SK-N-SH (cell line): ENCODE measurements around the gene SLC22A23. TPM values are rescaled to one million over a fixed set of nuclear protein-coding genes. Genes with fewer than 3 reads are reported as not detected.

Experiments
- CTCF ChIA-PET: fragments of 300-600, 350-600 bp; formaldehyde crosslinking; extraction: SDS; loops from one replicate; lab custom pipeline; 2021; lab: Yijun Ruan, JAX
- POLR2A ChIA-PET: fragments of 350-600 bp; sonication (Branson Sonifier 250); formaldehyde crosslinking; extraction: SDS; loops from one replicate; lab custom pipeline; 2020; ENCODE audit warnings: antibody characterized with exemption, inconsistent platforms; lab: Yijun Ruan, JAX
- DNase-seq: peaks from one replicate; pipeline ENCODE4 v3.0.0; 2012
- H2AFZ ChIP-seq: fragments of 200-600 bp; sonication (generic); 2 replicates; pipeline ENCODE4 v1.8.1; 2016; ENCODE audit warnings: antibody characterized with exemption, mild to moderate bottlenecking, low read depth
- H3F3A ChIP-seq: fragments of 200-600 bp; sonication (generic); replicated peaks from 2 replicates; pipeline ENCODE3; 2016; ENCODE audit warnings: antibody characterized with exemption, mild to moderate bottlenecking; ENCODE audit not compliant: insufficient read depth
- H3K27ac ChIP-seq, 2 experiments: fragments of 200-500 bp in 1 of 2; fragments of 200-600 bp in 1 of 2; sonication (Bioruptor generic) in 1 of 2; sonication (generic), shearing (Covaris generic) in 1 of 2; 2 replicates each; pipeline versions ENCODE4 v1.5.1 to v1.6.1; 2014 to 2016; ENCODE audit warnings: low read depth in 2 of 2, inconsistent platforms in 1 of 2, low read length in 1 of 2, mild to moderate bottlenecking in 1 of 2, mixed read lengths in 1 of 2
- H3K27me3 ChIP-seq: fragments of 200-600 bp; sonication (generic), shearing (Covaris generic); 2 replicates; pipeline ENCODE4 v1.6.1; 2016; ENCODE audit warnings: mixed run types; ENCODE audit not compliant: insufficient read depth
- H3K36me3 ChIP-seq, 2 experiments: fragments of 200-500 bp in 1 of 2; fragments of 200-600 bp in 1 of 2; sonication (Bioruptor generic) in 1 of 2; sonication (generic) in 1 of 2; replicated peaks in 1 of 2; 2 replicates each; pipeline versions ENCODE3 to v1.5.1; 2014 to 2016; ENCODE audit warnings: low read length in 1 of 2, mild to moderate bottlenecking in 1 of 2; ENCODE audit not compliant: insufficient read depth in 2 of 2, control insufficient read depth in 1 of 2
- H3K4me1 ChIP-seq, 2 experiments: fragments of 200-500 bp in 1 of 2; fragments of 200-600 bp in 1 of 2; sonication (Bioruptor generic) in 1 of 2; sonication (generic), shearing (Covaris generic) in 1 of 2; 2 replicates each; pipeline versions ENCODE4 v1.5.1 to v1.6.1; 2014 to 2016; ENCODE audit warnings: low read depth in 1 of 2, low read length in 1 of 2, mixed run types in 1 of 2; ENCODE audit not compliant: insufficient read depth in 2 of 2, control insufficient read depth in 1 of 2
- H3K4me2 ChIP-seq: fragments of 200-600 bp; sonication (generic), shearing (Covaris generic); 2 replicates; pipeline ENCODE4 v1.6.1; 2017; ENCODE audit warnings: mixed run types
- H3K4me3 ChIP-seq, 2 experiments: fragments of 200-500 bp in 1 of 2; fragments of 200-600 bp in 1 of 2; sonication (Bioruptor generic) in 1 of 2; sonication (generic), shearing (Covaris generic) in 1 of 2; 2 replicates each; pipeline versions ENCODE4 v1.5.1 to v1.8.1; 2014 to 2016; ENCODE audit warnings: low read depth in 2 of 2, inconsistent platforms in 1 of 2, low read length in 1 of 2, mild to moderate bottlenecking in 1 of 2, mixed read lengths in 1 of 2, moderate library complexity in 1 of 2
- H3K79me2 ChIP-seq: fragments of 200-600 bp; sonication (generic); 2 replicates; pipeline ENCODE4 v1.8.1; 2017; ENCODE audit warnings: mild to moderate bottlenecking; ENCODE audit not compliant: insufficient read depth
- H3K9ac ChIP-seq: fragments of 200-600 bp; sonication (generic); 2 replicates; pipeline ENCODE4 v1.6.1; 2017; ENCODE audit warnings: mixed run types
- H3K9me2 ChIP-seq: fragments of 200-600 bp; sonication (generic); 2 replicates; pipeline ENCODE4 v1.6.1; 2017; ENCODE audit warnings: mixed run types
- H3K9me3 ChIP-seq: fragments of 200-600 bp; sonication (generic); 2 replicates; pipeline ENCODE4 v1.6.1; 2017; ENCODE audit warnings: mixed run types, mild to moderate bottlenecking, moderate library complexity
- H4K20me1 ChIP-seq: fragments of 200-600 bp; sonication (generic); 2 replicates; pipeline ENCODE4 v1.6.1; 2017; ENCODE audit warnings: mild to moderate bottlenecking, mixed run types; ENCODE audit not compliant: insufficient read depth
- ELF1 ChIP-seq: IDR thresholded peaks from 2 replicates; pipeline ENCODE4 v1.4.0; 2012
- EP300 ChIP-seq, 2 experiments: IDR thresholded peaks; 2 replicates each; pipeline versions ENCODE4 v1.4.0 to v1.6.1; 2012; ENCODE audit warnings: borderline replicate concordance in 1 of 2, low read depth in 1 of 2, low read length in 1 of 2
- EZH2phosphoT487 ChIP-seq: fragments of 200-600 bp; sonication (generic); IDR thresholded peaks from 2 replicates; pipeline ENCODE4 v1.6.1; 2017; ENCODE audit warnings: low read depth, mixed run types, mild to moderate bottlenecking, antibody characterized with exemption, moderate library complexity, borderline replicate concordance
- GABPA ChIP-seq: IDR thresholded peaks from 2 replicates; pipeline ENCODE4 v1.4.0; 2012; ENCODE audit warnings: low read depth, mild to moderate bottlenecking
- JUND ChIP-seq: IDR thresholded peaks from 2 replicates; pipeline ENCODE4 v1.4.0; 2012
- MXI1 ChIP-seq: IDR thresholded peaks from 2 replicates; pipeline ENCODE4 v1.6.1; 2012; ENCODE audit warnings: mild to moderate bottlenecking, low read depth, low read length, improper control_type of control experiment
- POLR2AphosphoS5 ChIP-seq: IDR thresholded peaks from 2 replicates; pipeline ENCODE4 v1.6.1; 2012; ENCODE audit warnings: low read depth, low read length
- RXRA ChIP-seq: IDR thresholded peaks from 2 replicates; pipeline ENCODE4 v1.4.0; 2012; ENCODE audit warnings: low read depth, mild to moderate bottlenecking, borderline replicate concordance
- SMC3 ChIP-seq: IDR thresholded peaks from 2 replicates; pipeline ENCODE4 v1.6.1; 2012; ENCODE audit warnings: low read depth, low read length, improper control_type of control experiment
- TEAD4 ChIP-seq: IDR thresholded peaks from 2 replicates; pipeline ENCODE4 v1.4.0; 2012; ENCODE audit warnings: mild to moderate bottlenecking, borderline replicate concordance; ENCODE audit not compliant: insufficient read depth
- YY1 ChIP-seq: IDR thresholded peaks from 2 replicates; pipeline ENCODE4 v1.4.0; 2012; ENCODE audit warnings: low read depth, mild to moderate bottlenecking
- WGBS: methylation state at CpG from one replicate; pipeline ENCODE4 v1.1.6; 2017; ENCODE audit warnings: low lambda C conversion rate; 5-methylcytosine and 5-hydroxymethylcytosine counted together
- polyA plus RNA-seq, 3 experiments: library from polyadenylated mRNA; depleted of rRNA; stranded (reverse); fragments of >200 nt; gene quantifications; 2 replicates each; pipeline ENCODE4 v1.2.3, GENCODE V29; 2012
- TF ChIP-seq, protein P1 (sequence below): IDR thresholded peaks from 2 replicates; pipeline ENCODE4 v1.4.0; 2012; ENCODE audit warnings: low read depth, borderline replicate concordance
- TF ChIP-seq, protein P2 (sequence below): fragments of 150-350 bp; IDR thresholded peaks from 2 replicates; pipeline ENCODE4 v1.6.1; 2017; ENCODE audit warnings: antibody characterized with exemption, low read length, low read depth, borderline replicate concordance
- TF ChIP-seq, protein P3 (sequence below): IDR thresholded peaks from 2 replicates; pipeline ENCODE4 v1.4.0; 2012; ENCODE audit warnings: low read depth
- TF ChIP-seq, protein P4 (sequence below): fragments of 150-350 bp; IDR thresholded peaks from 2 replicates; pipeline ENCODE4 v1.6.1; 2016; ENCODE audit warnings: mild to moderate bottlenecking, low read depth, low read length

Gene SLC22A23
- polyA plus RNA-seq, 1 of the 3 experiments (the other 2 are of a cell fraction): not detected

DNA sequence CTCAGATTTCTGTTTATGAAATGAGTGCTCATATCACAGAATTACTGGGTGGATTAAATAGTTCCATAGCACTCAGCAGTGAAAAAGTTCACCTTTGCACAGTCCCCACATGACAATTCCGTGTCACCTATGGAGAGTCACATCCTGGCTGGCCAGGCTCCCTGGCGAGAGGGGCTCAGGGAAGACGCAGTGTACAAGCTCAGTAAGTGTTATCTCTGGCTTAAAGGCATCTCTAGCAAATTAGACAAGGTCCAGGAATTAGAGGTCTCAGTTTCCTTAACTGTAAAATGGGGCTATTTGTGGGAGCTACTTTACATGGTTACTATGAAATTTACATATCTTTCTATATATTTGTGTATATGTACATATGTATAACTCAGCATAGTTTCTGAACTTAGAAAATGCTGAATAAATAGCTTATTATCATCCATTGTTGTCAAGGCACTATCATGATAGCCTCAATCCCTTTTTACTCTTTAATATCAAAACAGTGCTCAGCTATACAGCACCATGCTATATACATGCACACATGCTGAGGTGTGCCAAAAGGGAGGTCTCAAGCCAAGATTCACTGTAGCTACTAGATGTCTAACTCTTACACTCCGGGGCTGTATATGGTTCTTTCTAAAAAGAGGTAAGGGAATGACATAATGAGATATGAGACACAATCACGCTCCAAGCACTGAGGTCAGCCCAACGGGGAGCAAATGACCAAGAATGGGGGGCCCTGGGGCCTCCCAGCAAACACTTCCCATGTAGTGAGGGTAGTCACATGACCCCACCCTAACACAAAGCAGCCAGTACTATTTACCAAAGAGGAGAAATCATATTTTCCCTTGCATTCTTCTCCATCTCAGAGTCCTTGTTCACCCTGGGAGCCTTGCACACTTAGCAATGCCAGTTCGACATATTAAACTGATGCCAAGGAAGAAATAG lies 59.4 kb downstream of the SLC22A23 start:
- TF ChIP-seq GABPA (no peak), POLR2AphosphoS5 (no peak), MXI1 (no peak)
- no peak overlapping the region for H3K9ac ChIP-seq
- H3K27ac ChIP-seq: no peak overlapping the region
- H3K9me3 ChIP-seq: no peaks in the 10 kb centered on the region
- H4K20me1 ChIP-seq: no peaks in the 10 kb centered on the region
- H3K4me1 ChIP-seq: no peaks in the 10 kb centered on the region
- H3K4me2 ChIP-seq: no peak overlapping the region
- POLR2A ChIA-PET: no interaction called here
- peaks cover 57% of the 10 kb centered on the region for H3K27me3 ChIP-seq
- H3K4me3 ChIP-seq: no peak overlapping the region
- H3K9me2 ChIP-seq: no peaks in the 10 kb centered on the region
- DNase-seq: no peak
- WGBS: 34% methylated on average over 7 of the region's 7 CpGs
- H3K79me2 ChIP-seq: no peaks in the 10 kb centered on the region
- H3K36me3 ChIP-seq: no peaks in the 10 kb centered on the region
- CTCF ChIA-PET: no interaction called here
- H3F3A ChIP-seq: no peaks in the 10 kb centered on the region
- H2AFZ ChIP-seq: no peak overlapping the region

DNA sequence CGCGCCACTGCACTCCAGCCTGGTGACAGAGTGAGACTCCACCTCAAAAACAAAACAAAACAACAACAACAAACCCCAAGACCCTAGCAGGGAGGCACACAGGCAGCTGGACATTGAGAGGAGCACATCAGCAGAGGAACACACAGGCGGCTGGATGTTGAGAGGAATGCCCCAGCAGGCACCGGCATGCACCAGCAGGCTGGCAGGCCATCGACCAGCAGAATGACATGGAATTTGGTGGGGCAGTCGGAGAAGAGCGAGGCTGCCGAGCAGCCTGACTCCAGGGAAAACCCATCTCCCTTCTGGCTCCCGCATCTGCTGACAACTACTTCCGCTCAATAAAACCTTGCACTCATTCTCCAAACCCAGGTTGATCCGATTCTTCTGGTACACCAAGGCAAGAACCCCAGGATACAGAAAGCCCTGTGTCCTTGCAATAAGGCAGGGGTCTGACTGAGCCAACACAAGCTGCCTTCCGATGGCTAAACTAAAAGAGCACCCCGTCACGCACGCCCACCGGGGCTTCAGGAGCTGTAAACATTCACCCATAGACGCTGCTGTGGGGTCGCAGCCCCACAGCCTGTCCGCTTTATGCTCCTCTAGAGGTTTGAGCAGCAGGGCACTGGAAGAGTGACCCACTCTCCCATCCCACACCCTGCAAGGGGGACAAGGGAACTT lies 60.2 kb downstream of the SLC22A23 start:
- H3K79me2 ChIP-seq: no peaks in the 10 kb centered on the region
- no peak overlapping the region for H3K9ac ChIP-seq
- no peaks in the 10 kb centered on the region for H3K9me3 ChIP-seq
- H3K4me1 ChIP-seq: no peaks in the 10 kb centered on the region
- no peaks in the 10 kb centered on the region for H3F3A ChIP-seq
- H3K4me2 ChIP-seq: no peak overlapping the region
- no peaks in the 10 kb centered on the region for H3K9me2 ChIP-seq
- H3K4me3 ChIP-seq: no peak overlapping the region
- TF ChIP-seq, protein P1, sequence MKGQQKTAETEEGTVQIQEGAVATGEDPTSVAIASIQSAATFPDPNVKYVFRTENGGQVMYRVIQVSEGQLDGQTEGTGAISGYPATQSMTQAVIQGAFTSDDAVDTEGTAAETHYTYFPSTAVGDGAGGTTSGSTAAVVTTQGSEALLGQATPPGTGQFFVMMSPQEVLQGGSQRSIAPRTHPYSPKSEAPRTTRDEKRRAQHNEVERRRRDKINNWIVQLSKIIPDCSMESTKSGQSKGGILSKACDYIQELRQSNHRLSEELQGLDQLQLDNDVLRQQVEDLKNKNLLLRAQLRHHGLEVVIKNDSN: no peak
- TF ChIP-seq EP300 (IDR thresholded peaks at IDR 0.05; ENCODE audit: borderline replicate concordance in 1 of 2, low read depth in 1 of 2, low read length in 1 of 2) (no peak), POLR2AphosphoS5 (no peak), YY1 (no peak), SMC3 (no peak), JUND (no peak), EZH2phosphoT487 (no peak), TEAD4 (no peak), ELF1 (no peak), RXRA (no peak)
- TF ChIP-seq, protein P2, sequence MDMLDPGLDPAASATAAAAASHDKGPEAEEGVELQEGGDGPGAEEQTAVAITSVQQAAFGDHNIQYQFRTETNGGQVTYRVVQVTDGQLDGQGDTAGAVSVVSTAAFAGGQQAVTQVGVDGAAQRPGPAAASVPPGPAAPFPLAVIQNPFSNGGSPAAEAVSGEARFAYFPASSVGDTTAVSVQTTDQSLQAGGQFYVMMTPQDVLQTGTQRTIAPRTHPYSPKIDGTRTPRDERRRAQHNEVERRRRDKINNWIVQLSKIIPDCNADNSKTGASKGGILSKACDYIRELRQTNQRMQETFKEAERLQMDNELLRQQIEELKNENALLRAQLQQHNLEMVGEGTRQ: no peak
- TF ChIP-seq, protein P3, sequence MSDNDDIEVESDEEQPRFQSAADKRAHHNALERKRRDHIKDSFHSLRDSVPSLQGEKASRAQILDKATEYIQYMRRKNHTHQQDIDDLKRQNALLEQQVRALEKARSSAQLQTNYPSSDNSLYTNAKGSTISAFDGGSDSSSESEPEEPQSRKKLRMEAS: no peak
- TF ChIP-seq, protein P4, sequence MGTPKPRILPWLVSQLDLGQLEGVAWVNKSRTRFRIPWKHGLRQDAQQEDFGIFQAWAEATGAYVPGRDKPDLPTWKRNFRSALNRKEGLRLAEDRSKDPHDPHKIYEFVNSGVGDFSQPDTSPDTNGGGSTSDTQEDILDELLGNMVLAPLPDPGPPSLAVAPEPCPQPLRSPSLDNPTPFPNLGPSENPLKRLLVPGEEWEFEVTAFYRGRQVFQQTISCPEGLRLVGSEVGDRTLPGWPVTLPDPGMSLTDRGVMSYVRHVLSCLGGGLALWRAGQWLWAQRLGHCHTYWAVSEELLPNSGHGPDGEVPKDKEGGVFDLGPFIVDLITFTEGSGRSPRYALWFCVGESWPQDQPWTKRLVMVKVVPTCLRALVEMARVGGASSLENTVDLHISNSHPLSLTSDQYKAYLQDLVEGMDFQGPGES: no peak
- 67% methylated on average over 13 of the region's 19 CpGs for WGBS
- H4K20me1 ChIP-seq: no peaks in the 10 kb centered on the region
- no peaks in the 10 kb centered on the region for H3K36me3 ChIP-seq
- peaks cover 55% of the 10 kb centered on the region for H3K27me3 ChIP-seq
- H3K27ac ChIP-seq: no peak overlapping the region
- CTCF ChIA-PET: interaction anchor here (1.1 kb wide), 1 partner anchor 10 kb away, joined by 3 read pairs; no protein-coding TSS in a partner anchor
- POLR2A ChIA-PET: no interaction called here
- H2AFZ ChIP-seq: no peak overlapping the region
- no peak for DNase-seq
